ENCODE data around the gene CYB5R2.
"Not testable (repeated sequence)": the region's sequence is repeated elsewhere in the genome, so short reads cannot be mapped to it uniquely, and the experiment has no call there.

CYB5R2 gene

DNA sequence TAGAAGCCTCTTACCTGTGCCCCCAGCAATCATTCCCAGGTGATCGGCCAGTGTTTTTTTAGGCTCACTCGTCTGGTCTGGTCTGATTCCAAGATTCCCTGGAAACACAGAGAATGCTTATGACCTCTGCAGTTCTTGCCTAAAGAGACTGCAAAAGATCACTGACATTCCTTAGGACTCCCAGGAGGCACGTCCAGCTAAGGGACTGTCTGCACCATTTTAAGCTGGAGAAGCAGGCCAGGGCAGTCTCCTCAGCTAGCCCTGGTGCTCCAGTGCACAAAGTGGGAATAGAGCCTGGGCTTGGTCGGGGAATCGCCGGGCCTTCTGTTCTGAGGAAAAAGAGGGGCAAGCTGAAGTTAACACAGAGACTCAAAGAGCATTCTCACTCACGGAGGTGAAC is 4.8 kb downstream of the CYB5R2 start:
- DNase-seq (ENCODE audit: low read depth): no peak
- Histone ChIP-seq H3K9ac (ENCODE audit: low read length) (no peak overlapping the region), H3K4me1 (ENCODE audit: control insufficient read depth, insufficient read depth, low read length) (peaks cover 7% of the 10 kb centered on the region), H3K9me3 (ENCODE audit: control insufficient read depth, low read length) (no peaks in the 10 kb centered on the region), H3K27me3 (replicated peaks; ENCODE audit: control insufficient read depth, insufficient read depth, low read length) (no peaks in the 10 kb centered on the region), H3K4me3 (ENCODE audit: low read length) (no peak overlapping the region), H3K36me3 (ENCODE audit: control insufficient read depth, insufficient read depth, low read length, severe bottlenecking) (peaks cover 6% of the 10 kb centered on the region)

DNA sequence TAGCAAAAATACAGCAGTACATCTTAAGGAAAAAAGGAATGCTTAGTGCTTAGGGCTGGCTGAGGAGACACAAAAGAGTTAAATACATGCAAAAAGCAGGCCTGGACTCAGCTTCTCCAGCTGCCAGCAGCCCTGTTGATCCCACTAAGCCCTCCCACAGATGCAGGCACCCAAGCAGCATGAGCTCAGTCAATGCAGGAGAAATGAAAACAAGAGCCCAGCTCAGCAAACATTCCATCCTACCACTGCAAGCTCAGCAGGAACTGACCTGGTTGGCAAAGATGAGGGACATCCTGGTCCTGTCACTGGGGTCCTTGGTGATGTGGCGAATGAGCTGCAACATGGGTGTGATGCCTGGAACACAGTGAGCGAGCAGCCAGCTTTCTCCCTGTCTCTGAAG is 5.8 kb downstream of the CYB5R2 start:
- H3K4me1 ChIP-seq (ENCODE audit: control insufficient read depth, insufficient read depth, low read length): no peaks in the 10 kb centered on the region
- no peak overlapping the region for H3K4me3 ChIP-seq (ENCODE audit: low read length)
- peaks cover 6% of the 10 kb centered on the region for H3K36me3 ChIP-seq (ENCODE audit: control insufficient read depth, insufficient read depth, low read length, severe bottlenecking)
- no peaks in the 10 kb centered on the region for H3K9me3 ChIP-seq (ENCODE audit: control insufficient read depth, low read length)
- peak; percentile 31 for DNase-seq (ENCODE audit: low read depth)
- no peaks in the 10 kb centered on the region for H3K27me3 ChIP-seq (replicated peaks; ENCODE audit: control insufficient read depth, insufficient read depth, low read length)
- H3K9ac ChIP-seq (ENCODE audit: low read length): no peak overlapping the region

DNA sequence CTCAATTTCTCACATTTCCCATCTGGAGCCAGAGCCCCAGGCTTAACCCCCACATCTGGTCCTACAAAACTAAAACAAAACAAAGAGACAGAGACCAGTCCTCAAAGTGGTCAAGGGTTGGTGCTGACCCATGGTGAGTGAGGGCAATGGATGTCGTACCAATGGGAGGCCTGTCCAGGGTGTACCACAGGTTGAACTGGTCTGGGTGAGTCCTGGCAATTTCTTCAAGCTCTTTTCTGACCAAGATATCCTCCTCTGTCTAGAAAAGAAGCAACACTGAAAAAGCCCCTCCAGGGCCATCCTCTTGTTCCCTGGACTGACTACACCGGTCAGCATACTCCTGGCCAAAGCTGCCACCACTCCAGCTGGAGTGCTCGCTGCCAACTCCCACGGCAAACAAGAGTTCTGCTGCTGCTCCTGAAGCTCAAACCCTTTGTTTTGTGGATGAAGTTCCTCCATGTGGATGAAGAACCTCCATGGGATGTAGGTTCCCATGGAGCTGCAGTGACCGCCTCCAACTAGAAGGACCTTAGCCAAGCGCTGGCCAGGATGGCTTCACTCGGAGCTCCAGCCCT is 6.9 kb downstream of the CYB5R2 start:
- no peaks in the 10 kb centered on the region for H3K9me3 ChIP-seq (ENCODE audit: control insufficient read depth, low read length)
- peaks cover 6% of the 10 kb centered on the region for H3K36me3 ChIP-seq (ENCODE audit: control insufficient read depth, insufficient read depth, low read length, severe bottlenecking)
- no peaks in the 10 kb centered on the region for H3K4me1 ChIP-seq (ENCODE audit: control insufficient read depth, insufficient read depth, low read length)
- H3K27me3 ChIP-seq (replicated peaks; ENCODE audit: control insufficient read depth, insufficient read depth, low read length): no peaks in the 10 kb centered on the region
- H3K9ac ChIP-seq (ENCODE audit: low read length): no peak overlapping the region
- no peak for DNase-seq (ENCODE audit: low read depth)
- H3K4me3 ChIP-seq (ENCODE audit: low read length): no peak overlapping the region

DNA sequence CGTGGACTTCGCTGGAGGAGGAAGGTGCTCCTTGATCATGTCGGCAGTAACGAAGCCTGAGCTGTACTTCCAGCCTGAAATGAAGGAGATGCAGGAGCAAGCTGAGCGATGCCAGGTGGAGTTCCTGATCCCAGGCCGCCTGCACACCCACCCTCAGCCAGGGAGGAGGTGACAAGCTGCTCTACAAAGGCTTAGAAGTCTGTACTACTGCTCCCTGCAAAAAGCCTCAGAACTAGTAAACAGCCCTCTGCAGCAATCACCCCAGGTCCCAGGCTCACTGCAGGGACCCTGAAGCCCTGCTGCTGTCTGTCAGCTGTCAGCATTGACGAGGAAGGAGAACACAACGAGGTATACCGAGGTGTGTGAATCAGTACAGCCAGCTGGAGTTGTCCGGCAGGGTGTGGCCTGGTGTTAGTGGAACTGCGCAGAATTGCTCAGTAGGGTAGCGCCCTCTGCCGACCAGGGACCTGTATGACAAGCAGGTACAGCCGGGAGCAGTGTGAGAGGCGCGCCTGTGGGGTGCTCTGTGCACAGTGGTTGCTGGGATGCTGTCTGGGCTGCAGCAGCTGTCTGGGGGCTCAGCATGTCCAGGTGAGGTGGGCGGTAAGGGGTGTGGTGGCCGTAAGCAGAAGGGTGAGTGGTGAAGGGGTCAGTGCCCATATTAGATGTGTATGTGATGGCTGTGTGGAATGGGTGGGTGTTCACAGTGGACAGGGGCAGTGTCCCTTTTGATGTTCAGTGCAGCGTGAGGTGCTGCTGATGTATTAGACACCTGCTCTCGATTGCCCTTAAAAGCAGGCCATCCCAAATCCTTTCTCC is 7.6 kb downstream of the CYB5R2 start:
- peaks cover 6% of the 10 kb centered on the region for H3K36me3 ChIP-seq (ENCODE audit: control insufficient read depth, insufficient read depth, low read length, severe bottlenecking)

DNA sequence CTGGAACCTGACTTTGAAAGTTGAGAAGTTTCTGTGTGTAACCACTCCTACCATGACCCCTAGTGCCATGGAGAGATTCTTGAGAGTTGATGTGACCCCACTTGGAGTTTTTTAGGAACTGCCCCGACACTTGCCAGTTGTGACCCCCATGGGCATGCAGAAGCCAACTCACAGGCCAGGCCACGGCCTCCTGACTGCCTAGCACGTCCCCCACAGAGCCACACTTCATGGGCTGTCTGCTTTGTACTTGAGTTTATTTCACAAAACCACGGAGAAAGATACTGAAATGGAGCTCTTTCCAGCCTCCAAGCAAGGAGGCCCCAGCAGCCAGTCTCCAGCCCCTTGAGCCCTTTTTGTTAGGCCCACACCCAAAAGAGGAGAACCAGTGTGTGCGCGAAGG is 8.4 kb downstream of the CYB5R2 start:
- DNase-seq (ENCODE audit: low read depth): no peak
- Histone ChIP-seq H3K4me1 (ENCODE audit: control insufficient read depth, insufficient read depth, low read length) (no peaks in the 10 kb centered on the region), H3K36me3 (ENCODE audit: control insufficient read depth, insufficient read depth, low read length, severe bottlenecking) (peaks cover 6% of the 10 kb centered on the region), H3K27me3 (replicated peaks; ENCODE audit: control insufficient read depth, insufficient read depth, low read length) (no peaks in the 10 kb centered on the region), H3K4me3 (ENCODE audit: low read length) (no peak overlapping the region), H3K9ac (ENCODE audit: low read length) (no peak overlapping the region), H3K9me3 (ENCODE audit: control insufficient read depth, low read length) (no peaks in the 10 kb centered on the region)

More for the DNA sequence above, 7.6 kb downstream of the CYB5R2 start:
- Histone ChIP-seq H3K27me3 (replicated peaks; ENCODE audit: control insufficient read depth, insufficient read depth, low read length) (no peaks in the 10 kb centered on the region), H3K9ac (ENCODE audit: low read length) (no peak overlapping the region), H3K4me1 (ENCODE audit: control insufficient read depth, insufficient read depth, low read length) (no peaks in the 10 kb centered on the region), H3K9me3 (ENCODE audit: control insufficient read depth, low read length) (no peaks in the 10 kb centered on the region), H3K4me3 (ENCODE audit: low read length) (no peak overlapping the region)
- peak; percentile 79 for DNase-seq (ENCODE audit: low read depth)

DNA sequence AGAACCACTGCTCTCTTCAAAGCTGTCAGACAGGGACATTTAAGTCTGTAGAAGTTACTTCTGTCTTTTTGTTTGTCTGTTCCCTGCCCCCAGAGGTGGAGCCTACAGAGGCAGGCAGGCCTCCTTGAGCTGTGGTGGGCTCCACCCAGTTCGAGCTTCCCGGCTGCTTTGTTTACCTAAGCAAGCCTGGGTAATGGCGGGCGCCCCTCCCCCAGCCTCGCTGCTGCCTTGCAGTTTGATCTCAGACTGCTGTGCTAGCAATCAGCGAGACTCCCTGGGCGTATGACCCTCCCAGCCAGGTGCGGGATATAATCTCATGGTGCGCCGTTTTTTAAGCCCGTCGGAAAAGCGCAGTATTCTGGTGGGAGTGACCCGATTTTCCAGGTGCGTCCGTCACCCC is 9.8 kb downstream of the CYB5R2 start:
- H3K9me3 ChIP-seq (ENCODE audit: control insufficient read depth, low read length); DNase-seq (ENCODE audit: low read depth); H3K4me1 ChIP-seq (ENCODE audit: control insufficient read depth, insufficient read depth, low read length); H3K9ac ChIP-seq (ENCODE audit: low read length); H3K27me3 ChIP-seq (replicated peaks; ENCODE audit: control insufficient read depth, insufficient read depth, low read length); H3K36me3 ChIP-seq (ENCODE audit: control insufficient read depth, insufficient read depth, low read length, severe bottlenecking); H3K4me3 ChIP-seq (ENCODE audit: low read length): not testable (repeated sequence)

DNA sequence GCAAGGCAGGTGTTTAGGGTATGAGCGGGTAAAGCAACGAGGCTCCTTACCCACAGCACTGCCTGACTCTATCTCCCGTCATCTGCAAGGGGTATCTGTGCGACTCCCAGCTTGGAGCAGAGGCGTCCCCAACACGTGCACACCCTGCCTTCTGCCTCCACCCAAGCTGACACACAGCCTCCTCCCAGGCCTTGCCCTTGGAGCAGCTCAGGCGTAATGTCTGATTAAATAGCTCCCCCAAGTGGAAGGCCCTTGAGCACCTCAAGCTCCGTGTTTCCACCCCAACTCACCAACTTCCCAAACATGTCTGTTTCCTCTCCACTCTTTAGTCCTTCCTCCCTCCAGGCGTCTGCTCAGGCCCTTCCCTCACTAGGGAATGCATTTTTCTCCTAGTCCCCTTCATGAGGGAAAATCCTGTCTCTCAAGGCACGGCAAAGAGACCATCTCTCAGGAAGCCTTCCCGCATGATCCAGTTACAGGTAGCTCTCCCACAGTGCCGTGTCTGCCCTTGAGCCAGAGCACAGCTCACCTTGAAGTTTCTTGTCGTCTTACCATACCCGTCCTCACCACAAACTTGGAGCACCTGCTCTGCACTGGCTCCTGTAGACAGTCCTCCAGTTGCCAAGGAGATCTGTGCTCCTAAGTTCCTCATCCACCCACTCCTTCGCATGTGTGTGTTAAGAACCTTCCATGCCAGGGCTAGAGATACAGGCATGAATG is 15.8 kb downstream of the CYB5R2 start:
- H3K4me3 ChIP-seq (ENCODE audit: low read length): no peak overlapping the region
- DNase-seq (ENCODE audit: low read depth): peak; percentile 85
- no peaks in the 10 kb centered on the region for H3K9me3 ChIP-seq (ENCODE audit: control insufficient read depth, low read length)
- H3K9ac ChIP-seq (ENCODE audit: low read length): no peak overlapping the region
- no peaks in the 10 kb centered on the region for H3K4me1 ChIP-seq (ENCODE audit: control insufficient read depth, insufficient read depth, low read length)
- peaks cover 27% of the 10 kb centered on the region for H3K36me3 ChIP-seq (ENCODE audit: control insufficient read depth, insufficient read depth, low read length, severe bottlenecking)
- H3K27me3 ChIP-seq (replicated peaks; ENCODE audit: control insufficient read depth, insufficient read depth, low read length): no peaks in the 10 kb centered on the region

DNA sequence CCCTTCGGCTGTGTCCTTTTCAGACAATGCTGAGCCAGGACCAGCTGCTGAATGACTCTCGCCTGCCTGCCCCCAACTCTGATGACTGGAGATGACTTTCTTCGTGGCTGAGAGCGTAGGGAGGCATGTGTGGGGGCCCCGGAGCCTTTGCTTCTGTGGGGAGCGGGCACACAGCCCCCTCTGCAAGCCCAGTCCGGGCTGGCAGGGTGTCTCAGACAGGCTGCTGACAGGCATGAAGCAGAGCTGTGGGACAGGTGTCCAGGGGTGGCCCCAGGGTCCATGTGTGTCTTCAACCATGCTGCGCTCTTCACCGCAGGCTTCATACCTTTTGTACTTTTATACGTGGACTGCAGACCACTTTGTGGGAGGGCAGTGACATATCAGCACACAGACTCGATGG is 16.6 kb downstream of the CYB5R2 start:
- DNase-seq (ENCODE audit: low read depth): no peak
- Histone ChIP-seq H3K9ac (ENCODE audit: low read length) (no peak overlapping the region), H3K4me1 (ENCODE audit: control insufficient read depth, insufficient read depth, low read length) (no peaks in the 10 kb centered on the region), H3K27me3 (replicated peaks; ENCODE audit: control insufficient read depth, insufficient read depth, low read length) (no peaks in the 10 kb centered on the region), H3K9me3 (ENCODE audit: control insufficient read depth, low read length) (no peaks in the 10 kb centered on the region), H3K4me3 (ENCODE audit: low read length) (no peak overlapping the region), H3K36me3 (ENCODE audit: control insufficient read depth, insufficient read depth, low read length, severe bottlenecking) (peaks cover 34% of the 10 kb centered on the region)

DNA sequence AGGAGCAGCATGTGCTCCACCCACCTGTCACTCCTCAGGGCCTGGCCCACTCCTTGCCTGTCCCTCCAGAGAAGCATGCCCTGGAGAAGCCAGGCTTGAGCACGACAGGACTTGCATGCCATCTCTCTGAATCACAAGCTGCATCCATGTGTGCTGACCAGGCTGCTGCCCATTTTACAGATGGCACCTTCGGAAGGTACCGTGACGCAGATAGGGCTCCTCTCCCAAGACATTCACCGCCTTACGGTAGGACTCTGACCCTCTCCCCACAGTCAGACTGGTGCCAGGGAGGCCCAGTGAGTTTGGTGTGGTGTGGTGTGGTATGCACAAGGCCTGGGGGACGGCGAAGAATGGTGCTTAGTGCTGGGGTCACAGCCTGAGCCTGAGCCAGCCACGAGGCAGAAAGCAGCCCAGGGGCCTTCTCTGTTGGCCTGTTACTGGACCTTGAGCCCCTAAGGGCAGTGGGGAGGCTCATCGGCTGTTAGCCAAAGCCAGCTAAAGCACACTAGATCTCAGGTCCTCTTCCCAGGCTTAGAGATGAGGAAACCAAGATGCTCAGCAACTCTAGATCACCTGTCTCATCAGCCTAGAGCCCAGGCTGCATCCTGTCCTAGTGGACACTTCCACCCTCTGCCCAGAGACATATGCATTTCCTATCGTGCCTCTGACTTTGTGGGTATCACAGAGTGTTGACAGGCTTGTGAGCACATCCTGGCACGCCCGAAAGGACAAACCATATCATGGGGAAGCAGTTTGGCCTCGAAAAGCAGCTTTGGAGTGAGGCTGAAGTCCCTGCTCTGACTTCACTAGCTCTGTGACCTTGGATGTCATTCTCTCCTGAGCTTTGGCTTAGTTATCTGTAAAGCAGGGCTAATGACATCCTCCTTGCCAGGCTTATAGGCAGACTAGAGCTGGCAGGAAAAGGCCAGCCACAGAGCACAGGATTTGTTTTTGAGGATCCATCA is 17.8 kb downstream of the CYB5R2 start:
- Histone ChIP-seq H3K27me3 (replicated peaks; ENCODE audit: control insufficient read depth, insufficient read depth, low read length) (no peaks in the 10 kb centered on the region), H3K9me3 (ENCODE audit: control insufficient read depth, low read length) (no peaks in the 10 kb centered on the region), H3K36me3 (ENCODE audit: control insufficient read depth, insufficient read depth, low read length, severe bottlenecking) (peaks cover 46% of the 10 kb centered on the region), H3K9ac (ENCODE audit: low read length) (no peak overlapping the region), H3K4me3 (ENCODE audit: low read length) (no peak overlapping the region), H3K4me1 (ENCODE audit: control insufficient read depth, insufficient read depth, low read length) (no peaks in the 10 kb centered on the region)
- no peak for DNase-seq (ENCODE audit: low read depth)

DNA sequence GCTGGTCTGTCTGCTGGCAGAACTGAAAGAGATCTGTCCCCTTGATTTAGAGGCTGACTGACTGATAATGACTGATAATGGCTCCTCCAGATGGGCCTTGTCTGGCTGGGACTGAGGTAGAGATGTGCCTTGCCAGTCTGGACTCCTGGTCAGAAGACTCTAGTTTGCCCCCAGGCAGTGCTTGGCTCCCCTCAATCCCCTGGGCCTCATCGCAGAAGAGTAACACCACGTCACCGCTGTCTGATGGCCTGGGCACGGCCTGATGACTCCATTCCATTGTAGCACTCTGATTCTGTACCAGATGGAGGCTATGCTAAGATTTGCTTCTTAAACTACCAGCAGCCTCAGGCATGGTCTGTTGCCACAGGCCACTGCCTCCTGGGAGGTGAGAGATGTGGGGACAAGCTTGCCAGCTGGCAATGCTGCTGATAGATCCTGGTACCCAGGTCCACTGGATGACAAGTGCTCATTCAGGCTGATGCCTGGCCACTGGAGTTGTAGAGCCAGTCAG is 19.1 kb downstream of the CYB5R2 start:
- no peak for DNase-seq (ENCODE audit: low read depth)
- no peaks in the 10 kb centered on the region for H3K4me1 ChIP-seq (ENCODE audit: control insufficient read depth, insufficient read depth, low read length)
- no peak overlapping the region for H3K4me3 ChIP-seq (ENCODE audit: low read length)
- peaks cover 59% of the 10 kb centered on the region for H3K36me3 ChIP-seq (ENCODE audit: control insufficient read depth, insufficient read depth, low read length, severe bottlenecking)
- H3K9me3 ChIP-seq (ENCODE audit: control insufficient read depth, low read length): no peaks in the 10 kb centered on the region
- H3K9ac ChIP-seq (ENCODE audit: low read length): no peak overlapping the region
- H3K27me3 ChIP-seq (replicated peaks; ENCODE audit: control insufficient read depth, insufficient read depth, low read length): no peaks in the 10 kb centered on the region

Data from adipocyte (in vitro differentiated cells).